Uterus (tissue), 2 donors: ENCODE data around the gene CTSE.

ENCODE experiments used
- POLR2A ChIP-seq, 2 donors: fragments of 450-650 bp; IDR thresholded peaks; one replicate each; pipeline ENCODE4 v1.6.1; 2016; ENCODE audit warnings: antibody characterized with exemption in 2 of 2, mild to moderate bottlenecking in 1 of 2, moderate library complexity in 1 of 2
- TF ChIP-seq, protein P1 (sequence below), 4 experiments: fragments of 200-600 bp in 2 of 4; fragments of 450-650 bp in 2 of 4; sonication (generic) in 2 of 4; IDR thresholded peaks; one replicate each; pipeline ENCODE4 v1.5.1; 2016 to 2019; ENCODE audit warnings: antibody characterized with exemption in 4 of 4, mild to moderate bottlenecking in 2 of 4, moderate library complexity in 1 of 4

GRCh38 chr1:206040328-206040727 is 16.6 kb upstream of the CTSE start:
- TF ChIP-seq, protein P1, sequence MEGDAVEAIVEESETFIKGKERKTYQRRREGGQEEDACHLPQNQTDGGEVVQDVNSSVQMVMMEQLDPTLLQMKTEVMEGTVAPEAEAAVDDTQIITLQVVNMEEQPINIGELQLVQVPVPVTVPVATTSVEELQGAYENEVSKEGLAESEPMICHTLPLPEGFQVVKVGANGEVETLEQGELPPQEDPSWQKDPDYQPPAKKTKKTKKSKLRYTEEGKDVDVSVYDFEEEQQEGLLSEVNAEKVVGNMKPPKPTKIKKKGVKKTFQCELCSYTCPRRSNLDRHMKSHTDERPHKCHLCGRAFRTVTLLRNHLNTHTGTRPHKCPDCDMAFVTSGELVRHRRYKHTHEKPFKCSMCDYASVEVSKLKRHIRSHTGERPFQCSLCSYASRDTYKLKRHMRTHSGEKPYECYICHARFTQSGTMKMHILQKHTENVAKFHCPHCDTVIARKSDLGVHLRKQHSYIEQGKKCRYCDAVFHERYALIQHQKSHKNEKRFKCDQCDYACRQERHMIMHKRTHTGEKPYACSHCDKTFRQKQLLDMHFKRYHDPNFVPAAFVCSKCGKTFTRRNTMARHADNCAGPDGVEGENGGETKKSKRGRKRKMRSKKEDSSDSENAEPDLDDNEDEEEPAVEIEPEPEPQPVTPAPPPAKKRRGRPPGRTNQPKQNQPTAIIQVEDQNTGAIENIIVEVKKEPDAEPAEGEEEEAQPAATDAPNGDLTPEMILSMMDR (IDR thresholded peaks at IDR 0.05) = no peak
- no peak for TF ChIP-seq POLR2A (IDR thresholded peaks at IDR 0.05)
